GM12873 (cell line): ENCODE results near the gene NOTCH2.

Experiments used
- TF ChIP-seq, protein P1 (sequence below): IDR thresholded peaks from 2 replicates; pipeline ENCODE4 v1.5.1; 2012; ENCODE audit warnings: low read depth, mild to moderate bottlenecking, moderate library complexity, low read length, control low read depth; ENCODE audit not compliant: insufficient read depth; ENCODE audit errors: missing control alignments

NOTCH2 gene

DNA sequence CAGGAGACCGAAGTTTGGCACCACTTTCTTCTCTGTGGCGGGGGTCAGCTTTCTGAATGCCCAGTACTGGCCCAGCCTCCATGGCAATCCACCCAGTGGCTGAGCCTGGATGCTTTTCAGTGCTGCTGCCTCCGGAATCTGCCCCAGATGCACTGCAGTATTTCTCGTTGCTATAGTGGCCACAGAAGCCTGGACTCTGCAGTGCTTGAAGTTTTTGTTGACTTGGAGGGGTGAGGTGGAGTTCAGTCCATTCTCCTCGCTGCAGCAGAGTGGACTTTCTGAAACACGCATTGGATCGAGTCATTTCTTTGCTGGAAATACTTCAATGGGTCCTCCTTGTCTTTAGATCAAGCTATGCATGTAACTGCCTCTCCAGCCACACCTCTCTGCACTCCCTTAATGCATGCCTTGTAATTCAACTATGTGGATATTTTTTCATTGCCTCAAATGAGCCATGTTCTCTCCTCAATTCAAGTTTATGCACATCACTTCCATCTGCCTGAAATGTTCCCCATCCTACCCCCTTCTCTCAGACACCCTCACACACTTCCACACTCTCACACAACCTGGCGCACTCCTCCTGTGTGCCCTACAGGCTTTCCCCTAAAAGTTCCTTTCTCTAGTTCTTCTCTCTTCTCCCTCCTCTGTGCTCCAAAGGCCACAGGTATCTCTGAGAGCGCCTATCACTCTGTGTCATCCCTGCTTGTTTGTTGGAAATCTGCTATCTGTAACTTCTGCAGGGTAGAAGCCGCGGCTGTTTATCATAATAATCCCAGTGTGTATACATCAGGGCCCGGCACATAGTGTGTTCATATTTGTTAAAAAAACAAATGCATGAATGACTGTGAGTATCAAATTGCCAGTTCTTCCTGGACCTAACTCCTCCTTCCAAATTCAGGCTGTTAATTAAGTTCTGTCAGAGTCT is 189.7 kb downstream of the NOTCH2 start:
- TF ChIP-seq, protein P1, sequence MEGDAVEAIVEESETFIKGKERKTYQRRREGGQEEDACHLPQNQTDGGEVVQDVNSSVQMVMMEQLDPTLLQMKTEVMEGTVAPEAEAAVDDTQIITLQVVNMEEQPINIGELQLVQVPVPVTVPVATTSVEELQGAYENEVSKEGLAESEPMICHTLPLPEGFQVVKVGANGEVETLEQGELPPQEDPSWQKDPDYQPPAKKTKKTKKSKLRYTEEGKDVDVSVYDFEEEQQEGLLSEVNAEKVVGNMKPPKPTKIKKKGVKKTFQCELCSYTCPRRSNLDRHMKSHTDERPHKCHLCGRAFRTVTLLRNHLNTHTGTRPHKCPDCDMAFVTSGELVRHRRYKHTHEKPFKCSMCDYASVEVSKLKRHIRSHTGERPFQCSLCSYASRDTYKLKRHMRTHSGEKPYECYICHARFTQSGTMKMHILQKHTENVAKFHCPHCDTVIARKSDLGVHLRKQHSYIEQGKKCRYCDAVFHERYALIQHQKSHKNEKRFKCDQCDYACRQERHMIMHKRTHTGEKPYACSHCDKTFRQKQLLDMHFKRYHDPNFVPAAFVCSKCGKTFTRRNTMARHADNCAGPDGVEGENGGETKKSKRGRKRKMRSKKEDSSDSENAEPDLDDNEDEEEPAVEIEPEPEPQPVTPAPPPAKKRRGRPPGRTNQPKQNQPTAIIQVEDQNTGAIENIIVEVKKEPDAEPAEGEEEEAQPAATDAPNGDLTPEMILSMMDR = no peak

DNA sequence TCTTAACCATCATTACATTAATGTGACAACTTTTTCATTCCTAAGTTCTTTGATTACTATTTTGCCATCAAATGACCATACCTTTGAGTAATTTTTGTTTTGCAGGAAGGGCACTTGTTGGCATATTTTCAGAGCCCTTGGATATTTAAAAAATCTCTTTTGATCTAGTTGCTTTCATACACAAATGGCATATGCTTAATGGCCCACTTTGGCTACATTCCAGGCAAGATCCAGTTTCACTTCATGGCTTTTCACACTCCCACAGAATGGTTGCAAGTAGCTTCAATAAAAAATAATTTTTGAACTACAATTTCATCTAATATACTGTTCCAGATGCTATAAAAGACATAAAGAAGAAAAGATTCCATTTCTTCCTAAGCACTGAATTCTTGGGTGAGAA is 191.3 kb downstream of the NOTCH2 start:
- TF ChIP-seq, protein P1 = no peak

DNA sequence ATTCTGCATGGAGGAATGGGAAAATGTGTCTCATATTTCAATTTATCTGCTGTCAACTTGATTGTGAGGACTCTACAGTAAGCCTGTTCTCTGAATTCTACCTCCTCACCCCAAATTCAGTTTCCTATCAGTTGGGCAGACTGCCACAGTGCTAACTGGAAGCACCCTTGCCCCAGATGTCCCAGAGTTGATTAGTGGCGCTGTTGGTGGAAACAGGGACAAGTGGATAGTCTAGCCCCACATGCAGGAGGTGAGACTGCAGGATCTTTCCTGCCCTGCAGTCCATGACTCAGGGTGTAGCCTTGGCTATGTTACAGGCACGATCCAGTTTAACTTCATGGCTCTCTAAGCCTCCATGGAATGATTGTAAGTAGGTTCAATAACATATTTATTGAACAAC is 195.3 kb downstream of the NOTCH2 start:
- TF ChIP-seq, protein P1 = no peak

DNA sequence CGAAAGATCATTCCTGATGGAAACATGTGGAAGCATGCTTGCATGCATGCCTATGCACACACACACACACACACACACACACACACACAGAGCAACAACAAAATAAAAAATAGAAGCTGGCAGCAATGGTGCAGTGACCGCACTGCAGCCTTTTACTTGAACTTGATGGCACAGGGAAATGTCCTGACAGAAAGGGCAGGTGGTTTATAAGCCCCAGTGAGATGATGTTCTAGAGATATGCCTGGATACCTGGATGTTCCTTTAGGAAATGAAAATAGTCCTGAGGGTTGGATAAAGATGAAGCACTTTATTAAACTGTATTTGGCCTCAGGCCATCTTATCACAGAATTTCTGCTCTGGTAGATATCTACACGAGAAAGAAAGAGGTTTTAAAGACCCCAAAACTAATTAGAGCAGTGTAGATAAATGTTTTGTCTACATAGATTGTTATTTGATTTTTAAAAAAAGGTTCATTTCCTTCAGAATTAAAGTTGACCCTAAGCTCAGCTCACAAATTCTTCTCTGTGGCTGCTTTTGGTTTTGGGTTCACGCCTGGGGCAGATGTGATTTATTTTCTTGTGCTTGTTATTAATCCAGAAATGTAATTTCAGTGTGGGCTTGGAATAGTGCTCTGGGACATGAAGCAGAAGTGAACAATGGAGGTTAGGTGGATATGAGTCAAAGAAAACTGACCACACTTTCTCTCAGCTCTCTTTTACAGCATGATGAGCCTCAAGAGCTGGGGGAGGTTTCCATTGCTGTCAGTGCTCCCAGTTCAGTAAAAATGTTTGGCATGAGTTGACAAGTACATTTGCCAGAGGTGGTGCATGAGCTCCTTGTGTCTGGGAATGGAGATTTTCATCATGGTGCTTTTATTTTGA is 196.1 kb downstream of the NOTCH2 start:
- TF ChIP-seq, protein P1 = no peak

DNA sequence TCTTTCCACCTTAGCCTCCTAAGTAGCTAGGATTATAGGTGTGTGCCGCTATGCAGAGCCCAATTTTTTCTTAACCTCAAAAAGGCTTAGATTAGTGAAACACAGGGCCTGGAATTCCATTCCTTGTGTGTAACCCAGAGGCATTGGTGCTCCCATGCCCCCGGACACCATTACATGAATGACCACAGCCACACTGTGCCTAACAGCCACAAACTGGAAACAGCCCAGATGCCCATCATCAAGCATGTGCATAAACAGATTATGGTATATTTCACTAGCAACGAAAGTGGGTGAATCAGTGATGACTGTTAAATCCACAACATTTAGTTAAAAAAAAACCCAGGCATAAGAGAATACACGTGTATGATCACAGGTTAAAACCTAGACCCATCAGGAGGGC is 197.6 kb downstream of the NOTCH2 start:
- TF ChIP-seq, protein P1 = no peak

DNA sequence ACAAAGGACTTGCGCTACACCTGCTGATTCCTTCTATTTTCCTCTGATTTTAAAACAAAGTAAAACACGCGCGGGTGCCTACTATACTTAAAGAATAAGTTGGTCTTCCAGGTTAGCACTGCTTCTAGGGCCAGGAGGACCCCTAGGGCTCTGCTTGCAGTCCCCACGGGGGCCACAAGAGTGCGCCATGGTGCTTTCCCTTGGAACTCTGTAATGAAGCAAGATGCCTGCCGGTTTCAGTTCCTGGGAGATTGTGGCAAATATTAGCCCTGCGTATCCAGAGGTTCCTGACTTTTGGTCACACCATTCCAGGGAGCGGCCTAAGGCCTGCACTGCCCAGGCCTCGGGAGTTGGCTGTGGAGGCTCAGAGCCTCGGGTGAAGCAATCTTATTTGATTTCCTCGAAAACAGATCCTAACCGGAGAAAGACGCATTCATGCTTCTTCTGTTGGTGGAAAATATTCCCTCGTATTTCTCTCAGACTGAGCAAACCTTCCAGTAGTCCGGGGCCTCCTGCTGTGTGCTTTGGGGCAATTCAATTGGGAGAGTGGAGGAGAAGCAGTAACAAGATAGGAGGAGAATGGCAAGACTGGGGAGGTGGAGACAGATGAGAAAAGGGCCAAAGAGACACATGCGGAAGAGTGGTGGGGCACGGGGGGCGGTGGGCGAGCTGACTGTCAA is 198.4 kb downstream of the NOTCH2 start:
- TF ChIP-seq, protein P1 = peak; percentile 98
